ACC112 (cell line): ENCODE measurements around the gene OARD1.
A peak's percentile ranks its signal among the peaks of the same experiment; 100 is the strongest.

Source experiments
- H2AFZ ChIP-seq: fragments of 200-600 bp; sonication (generic); one replicate; pipeline ENCODE4 v1.6.0; 2017; ENCODE audit warnings: antibody characterized with exemption, low read length; ENCODE audit not compliant: unreplicated experiment
- H3K27ac ChIP-seq: fragments of 200-600 bp; sonication (generic); 2 replicates; pipeline ENCODE4 v1.5.1; 2014; ENCODE audit warnings: low read depth, mild to moderate bottlenecking, antibody characterized with exemption, low read length, moderate library complexity
- H3K27me3 ChIP-seq: fragments of 200-600 bp; sonication (generic); 2 replicates; pipeline ENCODE4 v1.6.1; 2014; ENCODE audit warnings: mild to moderate bottlenecking, antibody characterized with exemption, low read length, moderate library complexity, mixed read lengths; ENCODE audit not compliant: insufficient read depth
- H3K36me3 ChIP-seq: fragments of 200-600 bp; sonication (generic); 2 replicates; pipeline ENCODE4 v1.6.1; 2016; ENCODE audit warnings: mild to moderate bottlenecking, antibody characterized with exemption, low read length, moderate library complexity, mixed read lengths; ENCODE audit not compliant: insufficient read depth
- H3K4me1 ChIP-seq: fragments of 200-600 bp; sonication (generic); one replicate; pipeline ENCODE4 v1.6.1; 2016; ENCODE audit warnings: low read length, mixed read lengths; ENCODE audit not compliant: insufficient read depth, unreplicated experiment, control insufficient read depth
- H3K4me3 ChIP-seq: fragments of 200-600 bp; sonication (generic); 2 replicates; pipeline ENCODE4 v1.5.1; 2014; ENCODE audit warnings: mild to moderate bottlenecking, low read depth, low read length
- H3K79me2 ChIP-seq: fragments of 200-600 bp; sonication (generic); one replicate; pipeline ENCODE4 v1.6.0; 2016; ENCODE audit warnings: low read length; ENCODE audit not compliant: control insufficient read depth, unreplicated experiment, insufficient read depth

The OARD1 gene

DNA sequence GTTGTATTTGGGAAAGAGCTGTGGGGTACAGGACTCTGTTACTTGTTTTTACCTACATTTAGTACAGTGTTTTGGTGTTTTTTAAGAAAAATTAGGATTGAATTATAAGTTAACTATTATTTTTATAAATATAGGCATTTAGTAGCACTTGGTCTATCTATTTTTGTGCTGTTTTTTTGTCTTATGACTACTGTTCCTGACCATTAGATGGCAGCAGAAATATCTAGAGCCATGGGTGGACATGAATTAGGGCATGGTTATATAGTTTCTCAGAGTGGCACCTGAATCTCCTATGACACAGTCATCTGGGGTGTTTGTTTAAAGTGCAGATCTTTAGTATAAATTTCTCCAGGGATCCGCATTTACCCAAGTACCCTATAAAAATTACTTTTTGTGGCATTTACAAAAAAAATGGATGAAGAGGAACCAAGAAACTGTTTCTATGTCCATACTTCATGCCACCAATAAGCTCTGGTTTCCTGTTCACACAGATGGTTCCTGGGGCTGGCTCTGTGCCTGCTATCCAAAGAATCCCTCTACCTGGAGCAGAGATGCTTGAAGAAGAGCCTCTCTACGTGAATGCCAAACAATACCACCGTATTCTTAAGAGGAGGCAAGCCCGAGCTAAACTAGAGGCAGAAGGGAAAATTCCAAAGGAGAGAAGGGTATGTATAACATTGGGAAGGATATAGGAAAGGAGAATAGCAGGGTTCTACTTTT lies 20.4 kb upstream of the OARD1 start:
- Histone ChIP-seq H3K79me2 (no peaks in the 10 kb centered on the region), H3K27me3 (no peaks in the 10 kb centered on the region), H3K4me1 (peaks cover 4% of the 10 kb centered on the region), H2AFZ (no peak overlapping the region), H3K36me3 (peaks cover 52% of the 10 kb centered on the region), H3K27ac (no peak overlapping the region), H3K4me3 (no peak overlapping the region)

GRCh38 chr6:41090841-41091761 lies 18.9 kb upstream of the OARD1 start:
- Histone ChIP-seq H2AFZ (no peak overlapping the region), H3K27ac (no peak overlapping the region), H3K4me1 (no peaks in the 10 kb centered on the region), H3K4me3 (no peak overlapping the region), H3K27me3 (no peaks in the 10 kb centered on the region), H3K36me3 (peaks cover 41% of the 10 kb centered on the region), H3K79me2 (no peaks in the 10 kb centered on the region)

DNA sequence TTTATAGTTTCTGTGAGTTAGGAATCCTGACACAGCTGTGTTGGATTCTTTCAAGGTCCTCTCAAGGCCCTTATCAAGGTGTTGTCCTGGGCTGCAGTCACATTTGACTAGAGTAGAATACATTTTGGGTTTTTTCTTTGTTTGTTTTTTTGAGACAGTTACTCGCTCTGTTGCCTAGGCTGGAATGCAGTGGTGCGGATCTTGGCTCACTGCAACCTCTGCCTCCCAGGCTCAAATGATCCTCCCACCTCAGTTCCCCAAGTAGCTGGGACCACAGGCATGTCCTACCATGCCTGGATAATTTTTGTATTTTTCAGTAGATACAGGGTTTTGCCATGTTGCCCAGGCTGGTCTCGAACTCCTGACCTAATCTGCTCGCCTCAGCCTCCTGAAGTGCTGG lies 16.3 kb upstream of the OARD1 start:
- Histone ChIP-seq H3K27ac (no peak overlapping the region), H3K4me1 (no peaks in the 10 kb centered on the region), H3K36me3 (peaks cover 33% of the 10 kb centered on the region), H3K4me3 (no peak overlapping the region), H3K27me3 (no peaks in the 10 kb centered on the region), H2AFZ (no peak overlapping the region), H3K79me2 (no peaks in the 10 kb centered on the region)

DNA sequence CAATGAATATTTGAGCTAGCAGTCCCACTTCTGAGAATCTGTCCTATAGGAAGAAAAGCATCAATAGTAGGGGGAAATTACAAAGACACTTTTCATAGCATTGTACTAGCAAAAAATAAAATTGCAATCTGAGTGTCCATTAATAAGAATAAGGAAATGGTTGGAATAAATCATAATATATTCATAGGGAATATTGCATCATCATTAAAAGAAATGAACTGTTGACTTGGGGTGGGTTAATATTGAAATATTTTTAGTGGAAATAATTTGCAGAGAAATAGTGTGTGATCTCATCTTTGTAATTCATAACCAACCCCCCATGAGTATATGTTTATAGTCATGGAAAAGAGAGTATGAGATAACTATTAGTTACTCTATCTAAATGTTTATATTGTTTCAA lies 13.0 kb upstream of the OARD1 start:
- Histone ChIP-seq H3K4me1 (no peaks in the 10 kb centered on the region), H3K79me2 (no peaks in the 10 kb centered on the region), H3K27me3 (no peaks in the 10 kb centered on the region), H2AFZ (no peak overlapping the region), H3K4me3 (no peak overlapping the region), H3K27ac (no peak overlapping the region), H3K36me3 (peaks cover 26% of the 10 kb centered on the region)

GRCh38 chr6:41083072-41083471 lies 10.9 kb upstream of the OARD1 start:
- H2AFZ ChIP-seq = no peak overlapping the region
- H3K4me3 ChIP-seq = no peak overlapping the region
- H3K4me1 ChIP-seq = no peaks in the 10 kb centered on the region
- no peak overlapping the region for H3K27ac ChIP-seq
- H3K27me3 ChIP-seq = no peaks in the 10 kb centered on the region
- peaks cover 32% of the 10 kb centered on the region for H3K36me3 ChIP-seq
- peaks cover 9% of the 10 kb centered on the region for H3K79me2 ChIP-seq

DNA sequence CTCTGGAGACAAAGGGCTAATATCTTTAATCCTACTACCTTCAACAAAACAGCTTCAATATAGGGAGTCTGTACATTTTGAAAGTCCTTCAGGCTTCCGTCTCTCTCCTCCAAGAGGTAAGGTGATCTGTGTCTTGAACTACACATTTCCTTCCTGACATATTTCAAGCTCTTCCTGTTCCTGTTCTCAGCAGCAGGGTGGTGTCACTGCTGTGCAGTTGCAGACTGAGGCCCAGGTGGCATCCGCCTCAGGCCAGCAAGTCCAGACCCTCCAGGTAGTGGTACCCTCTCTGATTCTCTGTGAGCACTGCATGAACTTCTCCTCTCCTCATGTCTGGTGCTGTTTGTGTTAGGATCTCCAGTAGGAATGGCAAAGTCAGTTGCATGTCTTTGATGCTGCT lies 8.5 kb upstream of the OARD1 start:
- Histone ChIP-seq H3K4me3 (no peak overlapping the region), H3K36me3 (peaks cover 25% of the 10 kb centered on the region), H3K79me2 (peaks cover 34% of the 10 kb centered on the region), H3K27me3 (no peaks in the 10 kb centered on the region), H3K4me1 (peaks cover 7% of the 10 kb centered on the region), H2AFZ (no peak overlapping the region), H3K27ac (no peak overlapping the region)

DNA sequence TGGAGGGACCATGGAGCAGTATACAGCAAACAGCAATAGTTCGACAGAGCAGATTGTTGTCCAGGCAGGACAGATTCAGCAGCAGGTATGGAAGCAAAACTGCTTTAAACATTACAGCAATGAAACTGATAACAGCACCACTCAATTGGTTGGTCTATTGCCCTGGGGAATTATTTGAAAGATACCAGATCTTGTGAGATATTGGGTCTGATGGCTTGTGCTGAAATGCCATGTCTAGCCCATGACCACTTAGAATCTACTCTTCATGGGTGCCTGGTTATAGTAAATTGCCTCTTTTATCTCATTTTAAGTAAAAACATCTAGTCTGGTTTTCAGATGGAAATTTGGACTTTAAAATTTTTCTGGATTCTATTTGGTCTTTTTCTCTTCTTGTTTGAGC lies 6.9 kb upstream of the OARD1 start:
- Histone ChIP-seq H3K4me1 (peaks cover 19% of the 10 kb centered on the region), H2AFZ (no peak overlapping the region), H3K79me2 (peaks cover 49% of the 10 kb centered on the region), H3K27me3 (no peaks in the 10 kb centered on the region), H3K36me3 (peaks cover 24% of the 10 kb centered on the region), H3K4me3 (no peak overlapping the region), H3K27ac (no peak overlapping the region)

GRCh38 chr6:41078101-41078500 lies 5.9 kb upstream of the OARD1 start:
- Histone ChIP-seq H3K27me3 (no peaks in the 10 kb centered on the region), H3K79me2 (peaks cover 55% of the 10 kb centered on the region), H3K4me3 (no peak overlapping the region), H3K4me1 (peaks cover 19% of the 10 kb centered on the region), H3K36me3 (peaks cover 17% of the 10 kb centered on the region), H3K27ac (no peak overlapping the region), H2AFZ (no peak overlapping the region)

- Histone ChIP-seq H3K36me3 (peaks cover 17% of the 10 kb centered on the region), H2AFZ (no peak overlapping the region), H3K4me1 (peaks cover 19% of the 10 kb centered on the region), H3K27me3 (no peaks in the 10 kb centered on the region), H3K27ac (no peak overlapping the region), H3K4me3 (no peak overlapping the region), H3K79me2 (peaks cover 55% of the 10 kb centered on the region)
These were observed 5.4 kb upstream of the OARD1 start for GRCh38 chr6:41077536-41077935.

- Histone ChIP-seq H3K4me1 (peaks cover 21% of the 10 kb centered on the region), H3K4me3 (peak overlapping the region; percentile 78; the same call in 1 of the 2 replicates), H2AFZ (no peak overlapping the region), H3K36me3 (peaks cover 13% of the 10 kb centered on the region), H3K27ac (no peak overlapping the region), H3K79me2 (peaks cover 58% of the 10 kb centered on the region), H3K27me3 (no peaks in the 10 kb centered on the region)
These were observed 3.8 kb upstream of the OARD1 start for GRCh38 chr6:41075651-41076626.
